ENCODE results near the gene PEPD.

PEPD gene

DNA sequence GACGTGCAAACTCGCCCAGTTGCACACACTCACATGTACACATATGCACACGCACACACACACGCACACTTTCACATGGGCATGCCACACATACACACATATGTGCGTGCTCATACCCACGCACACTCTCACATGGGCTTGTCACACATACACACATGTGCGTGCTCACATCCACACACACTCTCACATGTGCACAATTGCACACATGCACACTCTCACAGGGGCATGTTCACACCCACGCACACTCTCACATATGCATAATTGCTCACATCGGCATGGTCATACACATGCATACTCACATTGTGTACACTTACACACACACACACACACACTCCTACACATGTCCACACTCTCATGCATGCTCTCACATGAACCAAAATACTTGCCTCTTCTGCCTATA, 32.8 kb upstream of the PEPD start:
- ChIA-PET POLR2A (no interaction called here), CTCF (no interaction called here)
- TF ChIP-seq HDGF (IDR thresholded peaks at IDR 0.05; ENCODE audit: borderline replicate concordance) (no peak), L3MBTL2 (conservative IDR thresholded peaks at IDR 0.05) (no peak), LEF1 (IDR thresholded peaks at IDR 0.05; ENCODE audit: borderline replicate concordance) (no peak), ARNT (IDR thresholded peaks at IDR 0.05) (no peak), ZNF384 (IDR thresholded peaks at IDR 0.05) (no peak), BHLHE40 (IDR thresholded peaks at IDR 0.05; ENCODE audit: borderline replicate concordance) (no peak), NFRKB (IDR thresholded peaks at IDR 0.05) (no peak), ELF4 (IDR thresholded peaks at IDR 0.05) (no peak), TARDBP (IDR thresholded peaks at IDR 0.05) (no peak), SP1 (IDR thresholded peaks at IDR 0.05) (no peak), FOXK2 (IDR thresholded peaks at IDR 0.05) (no peak), FOXM1 (IDR thresholded peaks at IDR 0.05; ENCODE audit: borderline replicate concordance) (no peak), SUZ12 (IDR thresholded peaks at IDR 0.05) (no peak), FOXA1 (IDR thresholded peaks at IDR 0.05) (no peak), CTBP1 (IDR thresholded peaks at IDR 0.05; ENCODE audit: borderline replicate concordance) (no peak)
- TF ChIP-seq, protein P1, sequence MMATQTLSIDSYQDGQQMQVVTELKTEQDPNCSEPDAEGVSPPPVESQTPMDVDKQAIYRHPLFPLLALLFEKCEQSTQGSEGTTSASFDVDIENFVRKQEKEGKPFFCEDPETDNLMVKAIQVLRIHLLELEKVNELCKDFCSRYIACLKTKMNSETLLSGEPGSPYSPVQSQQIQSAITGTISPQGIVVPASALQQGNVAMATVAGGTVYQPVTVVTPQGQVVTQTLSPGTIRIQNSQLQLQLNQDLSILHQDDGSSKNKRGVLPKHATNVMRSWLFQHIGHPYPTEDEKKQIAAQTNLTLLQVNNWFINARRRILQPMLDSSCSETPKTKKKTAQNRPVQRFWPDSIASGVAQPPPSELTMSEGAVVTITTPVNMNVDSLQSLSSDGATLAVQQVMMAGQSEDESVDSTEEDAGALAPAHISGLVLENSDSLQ (IDR thresholded peaks at IDR 0.05), result no peak
- DNase-seq (ENCODE audit: extremely low spot score), result no peak

DNA sequence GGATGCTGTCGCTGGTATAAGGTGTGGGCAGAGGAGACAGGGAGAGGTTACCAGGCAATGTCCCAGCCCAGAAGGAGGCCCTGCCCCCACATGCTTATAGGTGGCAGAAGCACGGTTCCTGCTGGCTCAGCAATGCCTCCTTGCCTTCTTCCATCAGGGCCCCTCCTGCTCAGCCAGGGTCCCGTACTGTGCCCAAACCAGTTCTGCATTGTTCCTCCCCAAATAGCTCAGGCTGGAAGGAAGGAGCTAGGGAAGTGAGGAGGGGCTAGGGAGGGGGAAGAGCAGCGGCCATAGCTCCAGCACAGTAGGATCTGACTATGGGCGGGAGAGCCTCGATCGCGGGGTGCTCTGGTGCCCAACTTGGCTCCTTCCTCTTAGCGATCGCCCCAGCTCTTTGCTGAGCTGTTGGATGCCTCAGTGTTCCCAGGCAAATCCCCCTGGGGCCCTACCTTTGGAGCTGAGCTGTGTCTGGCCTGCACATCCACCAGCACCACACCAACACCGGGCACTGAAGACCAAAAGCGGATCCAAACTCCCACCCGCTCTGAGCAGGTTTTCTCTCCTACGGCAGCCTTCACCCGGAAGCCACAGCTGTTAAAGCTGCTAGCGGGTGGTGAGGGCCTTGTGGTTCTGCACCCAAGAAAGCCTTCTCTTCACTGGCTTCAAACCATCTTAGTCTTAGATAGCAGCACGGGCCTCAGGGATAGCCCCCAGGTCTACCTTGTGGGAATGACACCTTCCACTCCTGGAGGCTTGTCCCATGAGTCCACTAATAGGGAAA, 32.1 kb upstream of the PEPD start:
- DNase-seq (ENCODE audit: extremely low spot score), result no peak
- POLR2A ChIA-PET, result no interaction called here
- TF ChIP-seq ZNF384 (IDR thresholded peaks at IDR 0.05), result no peak
- no peak for TF ChIP-seq HDGF (IDR thresholded peaks at IDR 0.05; ENCODE audit: borderline replicate concordance)
- TF ChIP-seq SP1 (IDR thresholded peaks at IDR 0.05), result no peak
- TF ChIP-seq ARNT (IDR thresholded peaks at IDR 0.05), result no peak
- no peak for TF ChIP-seq CTBP1 (IDR thresholded peaks at IDR 0.05; ENCODE audit: borderline replicate concordance)
- TF ChIP-seq FOXK2 (IDR thresholded peaks at IDR 0.05), result no peak
- no peak for TF ChIP-seq FOXM1 (IDR thresholded peaks at IDR 0.05; ENCODE audit: borderline replicate concordance)
- TF ChIP-seq L3MBTL2 (conservative IDR thresholded peaks at IDR 0.05), result no peak
- no peak for TF ChIP-seq TARDBP (IDR thresholded peaks at IDR 0.05)
- TF ChIP-seq, protein P1 (IDR thresholded peaks at IDR 0.05), result no peak
- no peak for TF ChIP-seq NFRKB (IDR thresholded peaks at IDR 0.05)
- CTCF ChIA-PET, result no interaction called here

DNA sequence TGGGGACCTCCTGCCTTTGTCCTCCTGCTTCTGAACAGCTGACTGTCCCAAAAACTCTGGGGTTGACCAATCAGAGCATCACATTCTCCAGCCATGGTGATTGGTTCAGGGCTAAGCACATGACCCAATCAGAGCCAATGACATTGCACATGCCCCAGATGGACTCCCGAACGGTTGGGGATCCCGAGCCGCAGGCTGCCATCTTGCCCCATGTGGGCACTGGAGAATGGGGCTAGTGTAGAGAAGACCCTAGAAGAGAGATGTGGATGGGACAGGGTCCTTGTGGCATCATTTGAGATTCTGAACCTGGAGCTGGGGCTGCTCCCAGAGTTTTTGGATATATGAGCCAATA, 31.3 kb upstream of the PEPD start:
- TF ChIP-seq L3MBTL2 (conservative IDR thresholded peaks at IDR 0.05) (no peak), BHLHE40 (IDR thresholded peaks at IDR 0.05; ENCODE audit: borderline replicate concordance) (no peak), FOXA1 (IDR thresholded peaks at IDR 0.05) (no peak), NFRKB (IDR thresholded peaks at IDR 0.05) (no peak), SUZ12 (IDR thresholded peaks at IDR 0.05) (no peak), ARNT (IDR thresholded peaks at IDR 0.05) (no peak), TARDBP (IDR thresholded peaks at IDR 0.05) (no peak), SP1 (IDR thresholded peaks at IDR 0.05) (no peak), HDGF (IDR thresholded peaks at IDR 0.05; ENCODE audit: borderline replicate concordance) (no peak), ZNF384 (IDR thresholded peaks at IDR 0.05) (no peak), ELF4 (IDR thresholded peaks at IDR 0.05) (no peak), FOXK2 (IDR thresholded peaks at IDR 0.05) (no peak), CTBP1 (IDR thresholded peaks at IDR 0.05; ENCODE audit: borderline replicate concordance) (no peak)
- TF ChIP-seq, protein P1 (IDR thresholded peaks at IDR 0.05), result no peak
- CTCF ChIA-PET, result no interaction called here
- POLR2A ChIA-PET, result no interaction called here
- no peak for DNase-seq (ENCODE audit: extremely low spot score)

DNA sequence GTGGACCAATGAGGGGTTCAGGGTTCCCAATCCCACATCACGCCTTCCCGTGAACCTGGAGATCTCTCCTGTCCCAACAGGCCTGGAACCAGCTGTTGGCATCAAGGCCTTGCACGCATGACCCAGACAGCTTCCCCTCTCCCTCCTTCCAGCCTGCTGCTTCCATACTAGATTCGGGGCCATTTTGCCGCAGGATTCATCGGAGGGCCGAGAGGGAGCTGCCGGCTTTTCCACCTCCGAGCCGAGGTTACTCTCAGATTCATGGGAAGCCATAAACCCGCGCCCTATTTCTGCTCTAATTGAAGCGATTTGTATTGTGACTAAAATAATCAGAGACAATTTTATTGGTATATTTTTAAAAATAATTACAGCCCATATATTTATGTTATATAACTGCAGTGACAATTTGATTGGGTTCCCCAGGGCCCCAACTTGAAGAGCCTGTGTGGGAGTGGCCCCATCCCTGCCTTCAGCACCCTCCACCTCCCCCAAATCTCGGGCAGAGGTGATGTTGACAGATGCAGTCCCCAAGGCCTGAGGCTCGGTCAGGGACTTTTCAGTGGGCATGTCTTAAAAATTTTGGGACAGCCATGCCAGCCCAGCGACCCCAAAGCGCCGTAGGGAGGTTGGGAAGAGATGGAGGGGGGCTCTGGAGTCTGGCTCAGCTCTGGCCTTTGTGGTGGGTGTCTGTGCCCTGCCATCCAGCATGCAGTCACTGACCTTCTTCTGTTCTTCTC, 30.8 kb upstream of the PEPD start:
- TF ChIP-seq FOXK2 (IDR thresholded peaks at IDR 0.05) (no peak), SP1 (IDR thresholded peaks at IDR 0.05) (no peak), HDGF (IDR thresholded peaks at IDR 0.05; ENCODE audit: borderline replicate concordance) (no peak), L3MBTL2 (conservative IDR thresholded peaks at IDR 0.05) (no peak), BHLHE40 (IDR thresholded peaks at IDR 0.05; ENCODE audit: borderline replicate concordance) (no peak), ELF4 (IDR thresholded peaks at IDR 0.05) (no peak), FOXA1 (IDR thresholded peaks at IDR 0.05) (no peak), NFRKB (IDR thresholded peaks at IDR 0.05) (no peak), SUZ12 (IDR thresholded peaks at IDR 0.05) (no peak), CTBP1 (IDR thresholded peaks at IDR 0.05; ENCODE audit: borderline replicate concordance) (no peak), LEF1 (IDR thresholded peaks at IDR 0.05; ENCODE audit: borderline replicate concordance) (no peak)
- TF ChIP-seq, protein P1 (IDR thresholded peaks at IDR 0.05), result no peak
- POLR2A ChIA-PET, result no interaction called here

DNA sequence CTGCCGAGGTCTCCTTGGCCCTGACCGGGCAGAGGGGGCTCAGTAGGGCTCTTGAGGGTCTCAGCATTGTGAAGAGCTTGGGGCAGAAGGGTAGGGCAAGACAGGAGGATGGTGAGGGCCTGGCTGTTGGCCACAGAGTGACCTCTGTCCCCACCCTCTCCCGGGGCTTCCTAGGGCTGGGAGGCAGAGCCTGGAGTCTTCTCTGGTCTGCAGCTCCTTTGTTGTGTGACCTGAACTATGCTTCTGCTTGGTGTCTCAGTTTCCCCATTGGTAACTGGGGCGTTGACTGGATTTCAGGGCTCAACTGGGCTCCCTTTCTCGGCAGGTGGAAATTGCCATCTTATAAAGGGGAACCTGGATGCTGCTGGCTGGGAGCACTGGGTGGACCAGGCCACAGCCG, 30.1 kb upstream of the PEPD start:
- CTCF ChIA-PET, result no interaction called here

More for the DNA sequence above, 30.8 kb upstream of the PEPD start:
- CTCF ChIA-PET, result interaction anchor here (0.6 kb wide), 1 partner anchor 446 kb away, joined by 3 read pairs; no protein-coding TSS in a partner anchor
- DNase-seq (ENCODE audit: extremely low spot score), result no peak

More for the DNA sequence above, 30.1 kb upstream of the PEPD start:
- POLR2A ChIA-PET, result no interaction called here
- no peak for TF ChIP-seq FOXK2 (IDR thresholded peaks at IDR 0.05)
- TF ChIP-seq FOXM1 (IDR thresholded peaks at IDR 0.05; ENCODE audit: borderline replicate concordance), result no peak
- no peak for TF ChIP-seq TARDBP (IDR thresholded peaks at IDR 0.05)
- no peak for TF ChIP-seq HDGF (IDR thresholded peaks at IDR 0.05; ENCODE audit: borderline replicate concordance)
- TF ChIP-seq, protein P1 (IDR thresholded peaks at IDR 0.05), result no peak
- no peak for TF ChIP-seq LEF1 (IDR thresholded peaks at IDR 0.05; ENCODE audit: borderline replicate concordance)
- no peak for TF ChIP-seq L3MBTL2 (conservative IDR thresholded peaks at IDR 0.05)
- no peak for TF ChIP-seq ZNF384 (IDR thresholded peaks at IDR 0.05)
- TF ChIP-seq ARNT (IDR thresholded peaks at IDR 0.05), result no peak
- no peak for TF ChIP-seq SP1 (IDR thresholded peaks at IDR 0.05)
- TF ChIP-seq NFRKB (IDR thresholded peaks at IDR 0.05), result no peak
- TF ChIP-seq BHLHE40 (IDR thresholded peaks at IDR 0.05; ENCODE audit: borderline replicate concordance), result no peak
- TF ChIP-seq SUZ12 (IDR thresholded peaks at IDR 0.05), result no peak
- no peak for TF ChIP-seq ELF4 (IDR thresholded peaks at IDR 0.05)
- no peak for TF ChIP-seq FOXA1 (IDR thresholded peaks at IDR 0.05)
- no peak for TF ChIP-seq CTBP1 (IDR thresholded peaks at IDR 0.05; ENCODE audit: borderline replicate concordance)
- no peak for DNase-seq (ENCODE audit: extremely low spot score)

Data from HEK293T (cell line).